Measurements from ENCODE around the gene MAD1L1. TPM values are rescaled to one million over a fixed set of nuclear protein-coding genes. Genes with fewer than 3 reads are reported as not detected.

Gene MAD1L1
- total and polyA plus RNA-seq, 2 of the 13 experiments (the other 11 are each of a cell fraction or from before 2014, with no cell fraction given) = 17.4 to 64.7 TPM

DNA sequence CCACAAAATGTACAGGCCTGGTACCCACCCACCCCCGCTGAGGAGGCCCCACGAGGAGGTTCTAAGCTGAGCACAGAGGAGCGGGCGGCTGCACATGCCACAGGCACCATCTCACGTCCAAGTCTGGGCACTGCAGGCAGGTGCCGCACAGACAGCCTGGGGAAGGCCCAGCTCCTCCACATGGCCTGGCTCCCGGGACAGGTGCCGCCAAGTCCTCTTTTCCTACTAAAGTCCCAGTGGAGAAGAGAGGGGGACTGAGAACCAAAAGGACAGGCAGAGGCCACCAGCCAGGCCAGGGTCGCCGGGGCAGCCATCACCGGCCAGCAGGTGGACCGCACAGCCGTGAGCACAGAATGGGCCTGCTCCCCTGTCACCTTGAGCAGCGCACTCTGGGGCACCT is 91.1 kb downstream of the MAD1L1 start:
- in situ Hi-C loops (cut with HindIII; ENCODE audit: extremely low pct_ligation_motif_present, low pct_unique_long_range_greater_than_20kb) = no loop called here
- FAIRE-seq (no peak), ATAC-seq (peak; percentile 34), DNase-seq (ENCODE audit: low spot score) (no peak)
- intact Hi-C loops (cut with micrococcal nuclease; ENCODE audit: unreplicated experiment) = no loop called here
- no TSS peak for BruUV-seq (replicated peaks)
- Histone ChIP-seq H3K79me2 (ENCODE audit: insufficient read depth, low read length) (no peaks in the 10 kb centered on the region), H3K27ac (ENCODE audit: extremely low read length, insufficient read depth, low read length) (no peak overlapping the region), H4K20me1 (ENCODE audit: insufficient read depth, low read length) (no peaks in the 10 kb centered on the region), H3K4me2 (ENCODE audit: low read depth, low read length) (no peak overlapping the region), H3K9ac (ENCODE audit: insufficient read depth, low read depth, low read length) (no peak overlapping the region), H3K4me1 (ENCODE audit: insufficient read depth, low read length) (no peaks in the 10 kb centered on the region), H3K9me3 (ENCODE audit: low read length) (no peaks in the 10 kb centered on the region), H3K27me3 (ENCODE audit: control insufficient read depth in 1 of 2, insufficient read depth in 2 of 2, low read length in 2 of 2) (no peaks in the 10 kb centered on the region), H3K36me3 (replicated peaks in 1 of 2; ENCODE audit: control insufficient read depth in 1 of 2, insufficient read depth in 2 of 2, low read length in 2 of 2) (peaks cover 21 to 48% of the 10 kb centered on the region in 2 experiments), H2AFZ (ENCODE audit: low read length) (no peak overlapping the region), H3K4me3 (replicated peaks in 1 of 3; ENCODE audit: insufficient read depth in 1 of 3, low read depth in 2 of 3, low read length in 3 of 3) (no peak overlapping the region)
- ChIA-PET CTCF (ENCODE audit: low intra/inter-chr PET ratio, low total read pairs) (no interaction called here), POLR2A (no interaction called here)
- 100% methylated on average over 3 of the region's 14 CpGs for WGBS (ENCODE audit: low lambda C conversion rate)
- TF ChIP-seq, protein P1, sequence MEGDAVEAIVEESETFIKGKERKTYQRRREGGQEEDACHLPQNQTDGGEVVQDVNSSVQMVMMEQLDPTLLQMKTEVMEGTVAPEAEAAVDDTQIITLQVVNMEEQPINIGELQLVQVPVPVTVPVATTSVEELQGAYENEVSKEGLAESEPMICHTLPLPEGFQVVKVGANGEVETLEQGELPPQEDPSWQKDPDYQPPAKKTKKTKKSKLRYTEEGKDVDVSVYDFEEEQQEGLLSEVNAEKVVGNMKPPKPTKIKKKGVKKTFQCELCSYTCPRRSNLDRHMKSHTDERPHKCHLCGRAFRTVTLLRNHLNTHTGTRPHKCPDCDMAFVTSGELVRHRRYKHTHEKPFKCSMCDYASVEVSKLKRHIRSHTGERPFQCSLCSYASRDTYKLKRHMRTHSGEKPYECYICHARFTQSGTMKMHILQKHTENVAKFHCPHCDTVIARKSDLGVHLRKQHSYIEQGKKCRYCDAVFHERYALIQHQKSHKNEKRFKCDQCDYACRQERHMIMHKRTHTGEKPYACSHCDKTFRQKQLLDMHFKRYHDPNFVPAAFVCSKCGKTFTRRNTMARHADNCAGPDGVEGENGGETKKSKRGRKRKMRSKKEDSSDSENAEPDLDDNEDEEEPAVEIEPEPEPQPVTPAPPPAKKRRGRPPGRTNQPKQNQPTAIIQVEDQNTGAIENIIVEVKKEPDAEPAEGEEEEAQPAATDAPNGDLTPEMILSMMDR (CRISPR knock-in tag; IDR thresholded peaks at IDR 0.05) = peak; percentile 23; the same call in 1 of the 2 replicates
- TF ChIP-seq, protein P2, sequence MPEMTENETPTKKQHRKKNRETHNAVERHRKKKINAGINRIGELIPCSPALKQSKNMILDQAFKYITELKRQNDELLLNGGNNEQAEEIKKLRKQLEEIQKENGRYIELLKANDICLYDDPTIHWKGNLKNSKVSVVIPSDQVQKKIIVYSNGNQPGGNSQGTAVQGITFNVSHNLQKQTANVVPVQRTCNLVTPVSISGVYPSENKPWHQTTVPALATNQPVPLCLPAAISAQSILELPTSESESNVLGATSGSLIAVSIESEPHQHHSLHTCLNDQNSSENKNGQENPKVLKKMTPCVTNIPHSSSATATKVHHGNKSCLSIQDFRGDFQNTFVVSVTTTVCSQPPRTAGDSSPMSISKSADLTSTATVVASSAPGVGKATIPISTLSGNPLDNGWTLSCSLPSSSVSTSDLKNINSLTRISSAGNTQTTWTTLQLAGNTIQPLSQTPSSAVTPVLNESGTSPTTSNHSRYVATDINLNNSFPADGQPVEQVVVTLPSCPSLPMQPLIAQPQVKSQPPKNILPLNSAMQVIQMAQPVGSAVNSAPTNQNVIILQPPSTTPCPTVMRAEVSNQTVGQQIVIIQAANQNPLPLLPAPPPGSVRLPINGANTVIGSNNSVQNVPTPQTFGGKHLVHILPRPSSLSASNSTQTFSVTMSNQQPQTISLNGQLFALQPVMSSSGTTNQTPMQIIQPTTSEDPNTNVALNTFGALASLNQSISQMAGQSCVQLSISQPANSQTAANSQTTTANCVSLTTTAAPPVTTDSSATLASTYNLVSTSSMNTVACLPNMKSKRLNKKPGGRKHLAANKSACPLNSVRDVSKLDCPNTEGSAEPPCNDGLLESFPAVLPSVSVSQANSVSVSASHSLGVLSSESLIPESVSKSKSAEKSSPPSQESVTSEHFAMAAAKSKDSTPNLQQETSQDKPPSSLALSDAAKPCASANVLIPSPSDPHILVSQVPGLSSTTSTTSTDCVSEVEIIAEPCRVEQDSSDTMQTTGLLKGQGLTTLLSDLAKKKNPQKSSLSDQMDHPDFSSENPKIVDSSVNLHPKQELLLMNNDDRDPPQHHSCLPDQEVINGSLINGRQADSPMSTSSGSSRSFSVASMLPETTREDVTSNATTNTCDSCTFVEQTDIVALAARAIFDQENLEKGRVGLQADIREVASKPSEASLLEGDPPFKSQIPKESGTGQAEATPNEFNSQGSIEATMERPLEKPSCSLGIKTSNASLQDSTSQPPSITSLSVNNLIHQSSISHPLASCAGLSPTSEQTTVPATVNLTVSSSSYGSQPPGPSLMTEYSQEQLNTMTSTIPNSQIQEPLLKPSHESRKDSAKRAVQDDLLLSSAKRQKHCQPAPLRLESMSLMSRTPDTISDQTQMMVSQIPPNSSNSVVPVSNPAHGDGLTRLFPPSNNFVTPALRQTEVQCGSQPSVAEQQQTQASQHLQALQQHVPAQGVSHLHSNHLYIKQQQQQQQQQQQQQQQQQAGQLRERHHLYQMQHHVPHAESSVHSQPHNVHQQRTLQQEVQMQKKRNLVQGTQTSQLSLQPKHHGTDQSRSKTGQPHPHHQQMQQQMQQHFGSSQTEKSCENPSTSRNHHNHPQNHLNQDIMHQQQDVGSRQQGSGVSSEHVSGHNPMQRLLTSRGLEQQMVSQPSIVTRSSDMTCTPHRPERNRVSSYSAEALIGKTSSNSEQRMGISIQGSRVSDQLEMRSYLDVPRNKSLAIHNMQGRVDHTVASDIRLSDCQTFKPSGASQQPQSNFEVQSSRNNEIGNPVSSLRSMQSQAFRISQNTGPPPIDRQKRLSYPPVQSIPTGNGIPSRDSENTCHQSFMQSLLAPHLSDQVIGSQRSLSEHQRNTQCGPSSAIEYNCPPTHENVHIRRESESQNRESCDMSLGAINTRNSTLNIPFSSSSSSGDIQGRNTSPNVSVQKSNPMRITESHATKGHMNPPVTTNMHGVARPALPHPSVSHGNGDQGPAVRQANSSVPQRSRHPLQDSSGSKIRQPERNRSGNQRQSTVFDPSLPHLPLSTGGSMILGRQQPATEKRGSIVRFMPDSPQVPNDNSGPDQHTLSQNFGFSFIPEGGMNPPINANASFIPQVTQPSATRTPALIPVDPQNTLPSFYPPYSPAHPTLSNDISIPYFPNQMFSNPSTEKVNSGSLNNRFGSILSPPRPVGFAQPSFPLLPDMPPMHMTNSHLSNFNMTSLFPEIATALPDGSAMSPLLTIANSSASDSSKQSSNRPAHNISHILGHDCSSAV (CRISPR knock-in tag; IDR thresholded peaks at IDR 0.05; ENCODE audit: borderline replicate concordance) = no peak
- TF ChIP-seq, protein P3, sequence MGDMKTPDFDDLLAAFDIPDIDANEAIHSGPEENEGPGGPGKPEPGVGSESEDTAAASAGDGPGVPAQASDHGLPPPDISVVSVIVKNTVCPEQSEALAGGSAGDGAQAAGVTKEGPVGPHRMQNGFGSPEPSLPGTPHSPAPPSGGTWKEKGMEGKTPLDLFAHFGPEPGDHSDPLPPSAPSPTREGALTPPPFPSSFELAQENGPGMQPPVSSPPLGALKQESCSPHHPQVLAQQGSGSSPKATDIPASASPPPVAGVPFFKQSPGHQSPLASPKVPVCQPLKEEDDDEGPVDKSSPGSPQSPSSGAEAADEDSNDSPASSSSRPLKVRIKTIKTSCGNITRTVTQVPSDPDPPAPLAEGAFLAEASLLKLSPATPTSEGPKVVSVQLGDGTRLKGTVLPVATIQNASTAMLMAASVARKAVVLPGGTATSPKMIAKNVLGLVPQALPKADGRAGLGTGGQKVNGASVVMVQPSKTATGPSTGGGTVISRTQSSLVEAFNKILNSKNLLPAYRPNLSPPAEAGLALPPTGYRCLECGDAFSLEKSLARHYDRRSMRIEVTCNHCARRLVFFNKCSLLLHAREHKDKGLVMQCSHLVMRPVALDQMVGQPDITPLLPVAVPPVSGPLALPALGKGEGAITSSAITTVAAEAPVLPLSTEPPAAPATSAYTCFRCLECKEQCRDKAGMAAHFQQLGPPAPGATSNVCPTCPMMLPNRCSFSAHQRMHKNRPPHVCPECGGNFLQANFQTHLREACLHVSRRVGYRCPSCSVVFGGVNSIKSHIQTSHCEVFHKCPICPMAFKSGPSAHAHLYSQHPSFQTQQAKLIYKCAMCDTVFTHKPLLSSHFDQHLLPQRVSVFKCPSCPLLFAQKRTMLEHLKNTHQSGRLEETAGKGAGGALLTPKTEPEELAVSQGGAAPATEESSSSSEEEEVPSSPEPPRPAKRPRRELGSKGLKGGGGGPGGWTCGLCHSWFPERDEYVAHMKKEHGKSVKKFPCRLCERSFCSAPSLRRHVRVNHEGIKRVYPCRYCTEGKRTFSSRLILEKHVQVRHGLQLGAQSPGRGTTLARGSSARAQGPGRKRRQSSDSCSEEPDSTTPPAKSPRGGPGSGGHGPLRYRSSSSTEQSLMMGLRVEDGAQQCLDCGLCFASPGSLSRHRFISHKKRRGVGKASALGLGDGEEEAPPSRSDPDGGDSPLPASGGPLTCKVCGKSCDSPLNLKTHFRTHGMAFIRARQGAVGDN (CRISPR knock-in tag; IDR thresholded peaks at IDR 0.05) = 0 out of 2 replicates have a peak, but pooled peaks have one; percentile 20
- TF ChIP-seq TAF1 (CRISPR knock-in tag; IDR thresholded peaks at IDR 0.05) = no peak
- TF ChIP-seq, protein P4, sequence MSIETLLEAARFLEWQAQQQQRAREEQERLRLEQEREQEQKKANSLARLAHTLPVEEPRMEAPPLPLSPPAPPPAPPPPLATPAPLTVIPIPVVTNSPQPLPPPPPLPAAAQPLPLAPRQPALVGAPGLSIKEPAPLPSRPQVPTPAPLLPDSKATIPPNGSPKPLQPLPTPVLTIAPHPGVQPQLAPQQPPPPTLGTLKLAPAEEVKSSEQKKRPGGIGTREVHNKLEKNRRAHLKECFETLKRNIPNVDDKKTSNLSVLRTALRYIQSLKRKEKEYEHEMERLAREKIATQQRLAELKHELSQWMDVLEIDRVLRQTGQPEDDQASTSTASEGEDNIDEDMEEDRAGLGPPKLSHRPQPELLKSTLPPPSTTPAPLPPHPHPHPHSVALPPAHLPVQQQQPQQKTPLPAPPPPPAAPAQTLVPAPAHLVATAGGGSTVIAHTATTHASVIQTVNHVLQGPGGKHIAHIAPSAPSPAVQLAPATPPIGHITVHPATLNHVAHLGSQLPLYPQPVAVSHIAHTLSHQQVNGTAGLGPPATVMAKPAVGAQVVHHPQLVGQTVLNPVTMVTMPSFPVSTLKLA (IDR thresholded peaks at IDR 0.05) = peak; percentile 46

All from HepG2 (cell line).